Right lobe of liver (tissue), 4 donors: ENCODE measurements around the gene PFKL.

Experiments used
- CTCF ChIP-seq, 4 donors: fragments of 200-600 bp in 3 of 4; fragments of 450-650 bp in 1 of 4; IDR thresholded peaks; one replicate each; pipeline versions ENCODE4 v1.5.1 to v1.8.0; 2016 to 2022; ENCODE audit warnings: antibody characterized with exemption in 4 of 4, mild to moderate bottlenecking in 2 of 4
- POLR2A ChIP-seq: fragments of 450-650 bp; IDR thresholded peaks from one replicate; pipeline ENCODE4 v1.6.1; 2017; ENCODE audit warnings: antibody characterized with exemption, mild to moderate bottlenecking
- donor health status: DM: no; HTN: no; CAD: no.
- donor health status: DM: no; HTN: no; CAD: no.
- donor health status: DM: no; HTN: yes; CAD: no.

- TF ChIP-seq POLR2A (no peak), CTCF (IDR thresholded peaks at IDR 0.05) (no peak)
Observed at GRCh38 chr21:44260066-44260465, 39.8 kb upstream of the PFKL start.
